ENCODE results near the gene HAL. TPM values are rescaled to one million over a fixed set of nuclear protein-coding genes. Genes with fewer than 3 reads are reported as not detected.
"Not testable (repeated sequence)": the region's sequence is repeated elsewhere in the genome, so short reads cannot be mapped to it uniquely, and the experiment has no call there.

The HAL gene
- total RNA-seq, 1 experiment from 2014 or later: not detected

DNA sequence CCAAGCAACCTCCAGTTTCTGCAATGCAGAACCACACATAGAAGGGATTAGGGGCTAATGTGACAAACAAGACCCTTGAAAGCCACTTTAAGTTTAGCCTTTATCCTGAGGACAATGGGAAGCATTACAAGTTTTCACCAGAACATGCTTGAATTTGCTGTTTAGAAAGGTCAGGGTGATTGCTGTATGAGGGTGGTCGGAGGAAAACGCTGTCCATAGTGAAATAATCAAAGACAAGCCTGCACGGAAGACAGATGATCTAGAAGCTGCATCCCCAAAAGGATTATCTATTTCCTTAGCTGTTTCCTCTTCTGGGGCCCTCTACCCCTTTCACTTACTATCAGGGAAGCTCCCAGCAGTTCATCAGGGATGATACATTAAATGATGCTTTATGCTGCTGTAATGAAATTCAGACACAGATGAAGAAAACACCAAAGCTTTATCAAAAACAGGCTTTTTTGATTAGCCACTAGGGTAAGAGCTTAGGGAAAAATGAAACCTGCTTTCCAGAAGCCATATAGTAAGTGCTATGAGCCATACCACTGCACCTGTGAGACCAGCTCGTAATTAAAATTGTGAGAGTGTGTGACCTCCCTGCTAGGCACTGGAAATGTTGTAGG is 6.5 kb downstream of the HAL start:
- Histone ChIP-seq H3K27me3 (peaks cover 18% of the 10 kb centered on the region), H3K9me3 (no peaks in the 10 kb centered on the region), H3K36me3 (no peaks in the 10 kb centered on the region), H3K4me3 (no peak overlapping the region)
- no peak for DNase-seq

DNA sequence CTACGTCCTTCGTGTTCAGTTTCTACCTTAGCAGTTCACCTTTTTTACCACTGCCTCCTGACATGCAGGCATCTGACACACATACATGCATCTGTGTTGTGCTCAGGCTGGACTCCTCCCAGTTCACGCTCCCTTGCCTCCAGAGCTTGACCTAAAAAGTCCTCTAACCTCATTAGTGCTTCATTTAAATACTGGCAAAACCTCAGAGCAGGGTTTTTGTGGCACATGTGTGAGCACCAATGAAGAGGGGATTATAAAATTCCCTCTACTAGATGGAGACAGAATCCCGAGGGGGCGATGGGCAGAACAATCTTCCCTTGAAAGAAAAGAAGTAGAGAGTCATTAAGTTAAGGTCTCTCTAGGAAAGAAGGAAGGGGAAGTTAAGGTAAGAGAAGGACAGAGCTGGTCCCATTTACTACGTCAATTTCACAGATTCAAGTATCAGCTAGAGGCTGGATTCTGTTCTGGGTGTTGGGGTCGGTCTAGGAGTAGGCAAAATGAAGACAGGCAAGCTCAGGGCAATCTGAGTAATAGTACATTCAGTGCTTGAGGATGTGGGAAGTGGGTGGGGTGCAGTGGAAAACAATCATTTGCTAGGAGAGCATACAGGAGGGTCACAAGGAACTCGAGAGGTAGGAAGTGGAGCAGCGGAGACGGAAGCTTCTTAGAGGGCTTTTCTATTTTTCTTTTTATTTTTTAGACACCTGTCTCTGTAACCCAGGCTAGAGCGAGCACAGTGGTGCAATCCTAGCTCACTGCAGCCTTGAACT is 7.5 kb downstream of the HAL start:
- no peaks in the 10 kb centered on the region for H3K36me3 ChIP-seq
- no peak for DNase-seq
- no peak overlapping the region for H3K4me3 ChIP-seq
- H3K27me3 ChIP-seq: peaks cover 18% of the 10 kb centered on the region
- H3K9me3 ChIP-seq: no peaks in the 10 kb centered on the region

DNA sequence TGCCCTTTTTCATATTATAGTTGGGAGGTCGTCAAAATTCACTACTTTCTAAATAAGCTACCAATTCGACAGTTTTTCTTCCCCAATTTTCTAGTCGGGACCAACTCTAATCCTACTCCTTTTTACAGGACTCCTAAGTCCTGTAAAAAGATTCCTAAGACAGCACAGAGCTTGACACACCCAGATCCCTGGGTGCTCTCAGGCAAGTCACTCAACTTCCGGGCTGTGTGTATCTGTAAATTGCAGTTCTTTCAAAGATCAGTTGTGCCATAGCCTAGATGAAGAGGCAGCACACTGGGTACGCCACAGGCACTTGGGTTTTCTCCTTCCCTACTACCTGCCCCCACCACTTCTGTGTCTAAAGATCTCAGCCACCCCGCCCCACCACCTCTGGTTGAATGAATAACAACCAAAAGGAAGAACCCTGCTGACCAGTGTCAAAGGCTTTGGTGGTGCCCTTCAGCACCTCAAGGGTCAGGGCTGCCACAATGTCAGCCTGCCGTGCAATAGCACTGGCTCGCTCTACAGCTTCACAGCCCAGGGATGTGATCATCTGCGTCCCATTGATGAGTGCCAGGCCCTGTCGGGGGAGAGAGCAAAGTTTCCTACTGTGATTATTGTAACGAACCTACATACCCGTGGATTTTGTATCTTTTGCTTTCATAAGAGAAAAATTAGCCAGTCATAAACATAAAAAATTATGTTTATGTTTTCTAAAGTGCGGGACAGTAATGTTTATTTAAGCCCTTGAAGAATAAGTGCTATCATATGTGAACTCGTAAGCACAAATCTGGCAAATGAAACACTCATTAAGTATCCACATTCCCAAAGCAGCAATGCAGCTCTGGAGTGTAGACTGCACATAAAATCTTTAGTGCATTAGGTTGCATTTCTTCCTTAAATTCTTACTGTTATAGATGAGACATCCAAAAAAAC is 9.2 kb downstream of the HAL start:
- Histone ChIP-seq H3K4me3 (no peak overlapping the region), H3K27me3 (peaks cover 17% of the 10 kb centered on the region), H3K9me3 (no peaks in the 10 kb centered on the region), H3K36me3 (no peaks in the 10 kb centered on the region)
- no peak for DNase-seq

DNA sequence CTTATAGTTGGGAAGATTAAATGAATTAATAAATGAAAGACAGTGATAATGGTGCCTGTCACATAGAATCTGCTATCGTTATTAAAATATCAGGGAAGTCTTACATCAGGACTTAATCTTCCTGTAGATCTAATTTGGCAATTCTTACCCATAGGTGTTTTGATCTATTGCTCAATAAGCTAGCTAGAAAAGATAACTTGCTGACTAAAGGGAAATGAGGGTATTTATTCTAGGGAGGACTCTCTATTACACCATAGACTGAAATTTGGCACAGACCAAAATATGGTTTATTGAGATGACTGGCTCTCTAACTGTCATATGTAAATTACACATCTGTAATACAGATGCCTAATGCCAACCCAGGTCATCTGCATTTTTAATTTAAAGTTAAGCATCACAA is 11.5 kb downstream of the HAL start:
- H3K36me3 ChIP-seq: no peaks in the 10 kb centered on the region
- no peak overlapping the region for H3K4me3 ChIP-seq
- peaks cover 13% of the 10 kb centered on the region for H3K27me3 ChIP-seq
- no peak for DNase-seq
- H3K9me3 ChIP-seq: no peaks in the 10 kb centered on the region

DNA sequence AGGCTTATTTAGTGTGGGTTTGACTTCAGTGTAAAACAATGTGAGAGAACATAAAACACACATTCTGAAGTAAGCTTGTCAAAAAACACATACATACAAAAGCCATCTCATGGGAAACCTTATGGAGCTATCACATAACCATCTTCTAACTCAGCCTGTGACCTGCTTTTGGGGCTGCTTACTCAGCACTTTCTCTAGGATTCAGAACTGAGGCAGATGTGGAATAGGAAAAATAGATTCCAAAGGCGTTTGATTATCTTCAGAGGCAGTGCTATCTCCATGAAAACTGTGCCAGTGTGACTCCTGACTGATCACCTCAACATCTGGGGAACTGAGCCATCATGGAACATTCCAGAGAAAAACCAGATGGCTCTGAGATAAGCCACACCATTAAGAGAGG is 13.5 kb downstream of the HAL start:
- DNase-seq: no peak
- H3K27me3 ChIP-seq: no peaks in the 10 kb centered on the region; the same call in 1 of the 2 replicates
- no peak overlapping the region for H3K4me3 ChIP-seq
- H3K9me3 ChIP-seq: no peaks in the 10 kb centered on the region
- H3K36me3 ChIP-seq: no peaks in the 10 kb centered on the region

DNA sequence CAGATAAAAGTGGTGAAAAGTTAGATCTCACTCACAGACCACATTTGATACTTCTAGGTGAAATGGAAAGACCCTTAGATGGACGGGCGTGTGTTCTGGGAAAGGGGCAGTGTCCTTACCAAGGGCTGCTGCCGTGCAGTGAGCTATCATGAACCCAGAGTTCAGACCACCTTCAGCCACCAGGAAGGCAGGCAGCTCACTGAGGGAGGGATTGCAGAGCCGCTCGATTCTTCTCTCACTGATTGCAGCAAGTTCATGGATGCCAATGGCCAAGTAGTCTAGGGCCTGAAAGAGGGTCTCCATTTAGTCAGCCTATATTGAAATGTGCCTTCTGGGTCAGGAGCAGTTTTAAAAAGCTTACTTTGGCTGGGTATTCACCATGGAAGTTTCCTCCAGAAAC is 15.7 kb downstream of the HAL start:
- Histone ChIP-seq H3K4me3 (no peak overlapping the region), H3K36me3 (no peaks in the 10 kb centered on the region), H3K27me3 (no peaks in the 10 kb centered on the region; the same call in 1 of the 2 replicates), H3K9me3 (no peaks in the 10 kb centered on the region)
- DNase-seq: no peak

DNA sequence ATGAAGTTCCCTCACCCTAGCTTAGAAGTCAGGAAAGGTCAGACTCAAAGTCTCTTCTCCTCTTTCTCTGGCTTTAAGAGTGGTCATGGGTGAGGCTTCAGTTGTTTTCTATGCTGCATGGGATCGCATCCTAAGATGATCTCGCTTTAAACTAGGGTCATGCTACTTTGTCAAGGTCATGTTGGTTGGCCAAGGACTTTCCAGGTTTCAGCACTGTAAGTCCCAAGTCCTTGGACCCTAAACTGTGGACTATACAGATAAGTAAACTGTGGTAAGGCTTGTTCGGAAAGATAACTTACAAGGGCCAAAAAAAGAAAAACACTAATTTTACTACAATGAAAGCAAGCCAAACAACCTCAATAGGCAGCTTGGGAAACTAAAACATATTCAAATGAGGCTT is 17.4 kb downstream of the HAL start:
- Histone ChIP-seq H3K9me3 (no peaks in the 10 kb centered on the region), H3K36me3 (no peaks in the 10 kb centered on the region), H3K4me3 (no peak overlapping the region), H3K27me3 (no peaks in the 10 kb centered on the region)
- DNase-seq: no peak

DNA sequence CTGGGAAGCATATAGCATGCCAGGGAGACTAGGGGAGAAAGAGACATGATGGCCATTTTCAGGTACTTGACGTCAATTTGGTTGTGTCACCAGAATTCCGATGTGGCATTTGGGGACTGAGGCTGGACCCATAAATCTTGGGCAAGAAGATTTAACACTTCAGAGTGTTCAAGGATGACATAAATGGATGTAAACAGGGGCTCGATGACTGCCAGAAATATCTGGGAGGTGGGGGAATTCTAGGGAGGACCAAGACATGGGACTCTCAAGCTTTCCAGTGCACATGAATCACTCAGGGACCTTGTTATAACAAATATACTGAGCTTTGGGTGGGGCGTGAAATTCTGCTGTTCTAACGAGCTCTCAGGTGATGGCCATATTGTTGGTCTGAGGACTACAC is 17.8 kb downstream of the HAL start:
- H3K4me3 ChIP-seq: no peak overlapping the region
- DNase-seq: no peak
- no peaks in the 10 kb centered on the region for H3K36me3 ChIP-seq
- no peaks in the 10 kb centered on the region for H3K27me3 ChIP-seq
- no peaks in the 10 kb centered on the region for H3K9me3 ChIP-seq

DNA sequence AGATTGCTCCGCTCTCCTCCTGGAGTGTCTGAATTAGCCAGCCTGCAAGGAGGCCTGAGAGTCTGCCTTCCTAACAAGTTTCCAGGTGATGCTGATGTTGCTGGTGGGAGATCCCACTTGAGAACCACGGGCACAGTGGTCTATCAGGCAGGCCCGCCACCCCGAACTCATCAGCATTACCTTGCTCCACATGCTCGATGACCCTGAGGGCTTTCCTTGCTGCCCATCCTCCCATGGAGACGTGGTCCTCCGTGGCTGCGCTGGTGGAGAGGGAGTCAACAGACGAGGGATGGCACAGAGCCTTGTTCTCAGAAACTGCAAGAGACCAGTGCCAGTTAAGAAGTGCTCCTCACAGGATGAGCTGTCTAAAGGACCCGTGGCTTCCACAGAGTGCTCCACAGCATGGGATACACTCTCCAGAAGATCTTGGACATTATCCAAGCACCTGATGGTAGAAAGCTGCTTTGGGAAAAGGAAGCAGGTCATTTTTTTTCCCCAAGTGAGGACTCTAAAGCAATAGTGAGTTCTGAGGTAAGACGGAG is 18.3 kb downstream of the HAL start:
- Histone ChIP-seq H3K4me3 (no peak overlapping the region), H3K9me3 (no peaks in the 10 kb centered on the region), H3K36me3 (no peaks in the 10 kb centered on the region), H3K27me3 (no peaks in the 10 kb centered on the region)
- no peak for DNase-seq

DNA sequence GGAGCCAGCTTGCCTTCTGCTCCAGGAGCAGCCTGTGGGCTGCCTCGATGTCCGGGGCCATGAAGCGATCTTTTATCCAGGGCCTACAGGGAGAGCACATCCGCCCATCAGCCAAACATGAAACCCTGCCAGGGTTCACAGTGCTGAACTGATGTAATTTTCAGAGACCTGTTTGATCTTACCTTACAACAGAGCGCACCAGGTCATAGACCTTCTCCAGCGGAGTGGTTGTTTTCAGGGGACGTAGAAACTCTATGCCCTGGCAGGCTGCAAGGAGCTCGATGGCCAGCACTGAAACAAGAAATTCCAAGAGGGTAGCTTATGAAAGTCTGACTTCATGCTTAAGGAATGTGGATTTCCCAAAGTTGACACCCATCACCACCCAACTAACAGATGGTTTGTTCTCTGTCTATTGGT is 19.7 kb downstream of the HAL start:
- no peaks in the 10 kb centered on the region for H3K36me3 ChIP-seq
- H3K9me3 ChIP-seq: no peaks in the 10 kb centered on the region
- H3K4me3 ChIP-seq: no peak overlapping the region
- no peak for DNase-seq
- H3K27me3 ChIP-seq: no peaks in the 10 kb centered on the region

DNA sequence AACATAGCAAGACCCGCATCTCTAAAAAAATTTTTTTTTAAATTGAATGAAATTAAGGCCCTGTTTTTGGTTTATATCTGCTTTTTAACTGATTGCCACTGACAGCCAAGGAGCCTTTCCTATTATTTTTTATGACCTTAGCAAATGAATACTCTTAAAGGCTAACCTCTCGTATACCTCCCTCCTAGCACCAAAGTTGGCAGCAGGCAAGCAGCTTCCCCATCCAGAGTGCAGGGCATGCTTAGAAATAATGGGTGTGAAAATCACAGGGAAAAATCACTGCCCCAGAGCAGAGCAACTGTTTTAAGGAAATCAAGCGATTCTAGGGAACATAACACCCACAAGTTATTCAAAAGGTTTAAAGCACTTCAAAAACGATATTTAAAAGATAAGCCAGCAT is 20.7 kb downstream of the HAL start:
- no peaks in the 10 kb centered on the region for H3K9me3 ChIP-seq
- no peaks in the 10 kb centered on the region for H3K36me3 ChIP-seq
- DNase-seq: no peak
- no peak overlapping the region for H3K4me3 ChIP-seq
- H3K27me3 ChIP-seq: no peaks in the 10 kb centered on the region

DNA sequence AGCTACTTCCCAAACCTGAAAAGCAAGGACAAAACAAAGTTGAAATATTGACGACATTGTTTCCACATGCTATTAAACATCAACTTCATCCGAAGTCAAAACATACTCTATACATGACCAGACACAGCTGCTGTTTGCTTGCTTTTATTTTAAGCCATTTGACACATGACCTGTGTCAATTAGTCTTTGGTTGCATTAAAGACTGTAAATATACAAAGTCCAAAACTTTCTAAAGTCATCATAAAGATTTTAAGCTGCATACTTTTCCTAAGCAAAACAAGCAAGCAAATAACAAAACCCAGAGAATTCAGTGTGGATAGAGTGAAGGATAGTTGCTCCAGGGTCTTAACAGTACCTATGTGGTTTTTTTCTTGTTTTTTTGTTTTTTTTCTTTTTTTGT is 21.8 kb downstream of the HAL start:
- no peaks in the 10 kb centered on the region for H3K9me3 ChIP-seq
- no peak for DNase-seq
- H3K4me3 ChIP-seq: no peak overlapping the region
- H3K27me3 ChIP-seq: no peaks in the 10 kb centered on the region
- H3K36me3 ChIP-seq: no peaks in the 10 kb centered on the region

DNA sequence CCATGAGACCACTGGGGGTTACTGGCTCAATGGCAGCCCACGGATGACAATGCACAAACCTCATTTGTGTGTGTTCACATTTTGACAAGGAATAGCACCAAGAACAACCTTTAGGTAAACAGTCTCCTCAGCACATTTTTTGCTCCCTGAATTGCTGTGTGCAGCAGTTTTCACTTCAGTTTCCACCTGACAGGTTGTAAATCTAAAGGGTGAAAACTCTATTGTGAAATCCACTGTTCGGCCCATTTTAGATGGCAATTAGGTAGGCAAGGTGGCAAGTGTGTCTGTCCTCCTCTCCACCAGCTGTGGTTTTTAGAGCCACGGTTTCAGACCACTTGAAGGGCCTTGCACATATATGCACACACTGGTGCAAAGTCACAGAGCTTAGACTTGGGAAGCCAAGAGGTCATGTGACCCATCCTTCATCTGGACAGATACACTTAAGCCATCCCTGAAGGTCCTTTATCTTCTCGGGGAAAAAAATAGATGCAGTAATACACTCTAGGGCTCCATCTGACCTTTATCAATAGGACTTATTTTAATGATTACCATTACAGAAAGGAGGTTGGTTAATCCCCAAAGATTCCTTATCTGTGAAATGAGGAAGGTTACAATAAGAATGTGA is 23.2 kb downstream of the HAL start:
- Histone ChIP-seq H3K27me3 (no peaks in the 10 kb centered on the region), H3K9me3 (no peaks in the 10 kb centered on the region), H3K36me3 (no peaks in the 10 kb centered on the region), H3K4me3 (no peak overlapping the region)
- no peak for DNase-seq

DNA sequence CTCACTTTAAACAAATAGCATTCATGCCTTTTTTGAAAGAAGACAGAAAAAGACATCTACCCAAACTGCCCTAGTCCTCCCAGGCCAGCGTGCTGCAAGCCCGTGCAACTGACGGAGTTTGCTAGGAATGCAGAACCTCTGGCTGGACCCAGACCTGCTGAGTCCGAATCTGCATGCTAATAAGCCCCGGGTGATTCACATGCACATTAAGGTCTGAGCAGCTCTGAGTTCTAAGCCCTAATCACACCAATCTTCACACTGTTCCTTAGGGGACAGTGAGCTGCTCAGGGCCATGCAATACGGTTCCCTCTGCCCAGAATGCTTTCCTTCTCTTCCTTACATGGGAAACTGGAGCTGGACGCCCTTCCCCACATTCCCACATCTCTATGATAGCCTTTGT is 25.2 kb downstream of the HAL start:
- Histone ChIP-seq H3K4me3 (no peak overlapping the region), H3K27me3 (no peaks in the 10 kb centered on the region), H3K36me3 (no peaks in the 10 kb centered on the region), H3K9me3 (no peaks in the 10 kb centered on the region)
- DNase-seq: no peak

DNA sequence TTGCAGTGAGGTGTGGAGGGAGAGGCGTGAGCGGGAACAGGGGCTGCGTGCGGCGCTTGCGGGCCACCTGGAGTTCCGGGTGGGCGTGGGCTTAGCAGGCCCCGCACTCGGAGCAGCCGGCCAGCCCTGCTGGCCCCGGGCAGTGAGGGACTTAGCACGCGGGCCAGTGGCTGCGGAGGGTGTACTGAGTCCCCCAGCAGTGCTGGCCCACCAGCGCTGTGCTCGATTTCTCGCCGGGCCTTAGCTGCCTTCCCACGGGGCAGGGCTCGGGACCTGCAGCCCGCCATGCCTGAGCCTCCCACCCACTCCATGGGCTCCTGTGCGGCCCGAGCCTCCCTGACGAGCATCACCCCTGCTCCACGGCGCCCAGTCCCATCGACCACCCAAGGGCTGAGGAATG is 27.0 kb downstream of the HAL start:
- H3K36me3 ChIP-seq, DNase-seq, H3K27me3 ChIP-seq, H3K9me3 ChIP-seq, H3K4me3 ChIP-seq: not testable (repeated sequence)

DNA sequence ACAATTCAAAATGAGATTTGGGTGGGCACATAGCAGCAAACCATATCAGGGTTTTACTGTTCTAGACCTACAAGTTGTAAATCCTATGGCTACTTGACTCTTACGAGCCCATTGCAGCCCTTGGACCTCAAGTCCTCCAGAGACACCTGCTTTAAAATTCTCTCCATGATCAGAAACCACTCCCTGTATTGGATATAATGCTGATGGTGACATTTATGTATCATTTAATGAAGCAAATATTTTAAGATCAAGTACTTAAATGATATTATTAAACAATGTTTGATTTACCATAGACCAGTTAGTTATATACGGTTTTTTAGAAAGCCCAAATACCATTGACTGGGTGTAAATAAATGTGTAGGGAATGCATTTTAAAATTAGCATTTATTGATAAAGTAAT is 28.8 kb downstream of the HAL start:
- H3K4me3 ChIP-seq: no peak overlapping the region
- no peaks in the 10 kb centered on the region for H3K9me3 ChIP-seq
- H3K36me3 ChIP-seq: no peaks in the 10 kb centered on the region
- H3K27me3 ChIP-seq: no peaks in the 10 kb centered on the region
- no peak for DNase-seq
